Activated naive CD4-positive, alpha-beta T cell treated with Interleukin-2 at 50 U/mL for 16 hours (primary cell): ENCODE data around the gene DENND4B.

Experiments
- DNase-seq: peaks from one replicate; pipeline ENCODE4 v3.0.0-alpha.2; 2020

The DENND4B gene

GRCh38 chr1:153968000-153968363, 21.5 kb upstream of the DENND4B start:
- DNase-seq = no peak

- peak; percentile 84 for DNase-seq
Measured at GRCh38 chr1:153967107-153967999, 20.8 kb upstream of the DENND4B start, which contains the start of gene CREB3L4. Gene CREB3L4 (plus strand): TSS chr1:153967902. CDS start chr1:153968526, 624 bp downstream.

- no peak for DNase-seq
Measured at GRCh38 chr1:153963850-153964331, 17.4 kb upstream of the DENND4B start.

GRCh38 chr1:153963030-153963849, 16.7 kb upstream of the DENND4B start, which contains the start of gene SLC39A1:
Gene SLC39A1 (minus strand): TSS chr1:153963537. CDS start chr1:153962715, 822 bp downstream.
- peak; percentile 94 for DNase-seq

GRCh38 chr1:153962088-153963029, 15.8 kb upstream of the DENND4B start:
- no peak for DNase-seq

GRCh38 chr1:153961421-153961820, 14.9 kb upstream of the DENND4B start:
- DNase-seq = no peak

- DNase-seq = no peak
Measured at GRCh38 chr1:153960206-153960605, 13.7 kb upstream of the DENND4B start.

GRCh38 chr1:153959454-153959853, 12.9 kb upstream of the DENND4B start:
- DNase-seq = no peak

GRCh38 chr1:153958961-153959260, 12.4 kb upstream of the DENND4B start:
- no peak for DNase-seq

- DNase-seq = peak; percentile 98
Measured at GRCh38 chr1:153958111-153958960, 11.8 kb upstream of the DENND4B start, which contains the start of gene CRTC2. Gene CRTC2 (minus strand): TSS chr1:153958612. CDS start chr1:153958497, 115 bp downstream.

- peak; percentile 43 for DNase-seq
Measured at GRCh38 chr1:153957744-153958110, 11.2 kb upstream of the DENND4B start.

GRCh38 chr1:153956997-153957715, 10.6 kb upstream of the DENND4B start:
- no peak for DNase-seq

GRCh38 chr1:153954826-153955225, 8.3 kb upstream of the DENND4B start:
- no peak for DNase-seq

- no peak for DNase-seq
Measured at GRCh38 chr1:153953859-153954365, 7.4 kb upstream of the DENND4B start.

GRCh38 chr1:153951801-153952200, 5.3 kb upstream of the DENND4B start:
- no peak for DNase-seq

GRCh38 chr1:153951183-153951582, 4.7 kb upstream of the DENND4B start:
- no peak for DNase-seq

GRCh38 chr1:153945795-153946621, 510 bp downstream of the DENND4B start:
- DNase-seq = peak; percentile 71

- DNase-seq = peak; percentile 76
Measured at GRCh38 chr1:153945131-153945794, 1.3 kb downstream of the DENND4B start.

- no peak for DNase-seq
Measured at GRCh38 chr1:153944827-153945117, 1.7 kb downstream of the DENND4B start.
